Measurements from ENCODE around the gene ATOX1.
"Not testable (repeated sequence)": the region's sequence is repeated elsewhere in the genome, so short reads cannot be mapped to it uniquely, and the experiment has no call there.

- not testable (repeated sequence) for TF ChIP-seq CTCF (CRISPR knock-in tag; IDR thresholded peaks at IDR 0.05); HCFC1 (IDR thresholded peaks at IDR 0.05; ENCODE audit: low read depth, low read length); NR1H2 (CRISPR knock-in tag; IDR thresholded peaks at IDR 0.05; ENCODE audit: borderline replicate concordance, low read depth); SAFB2 (CRISPR knock-in tag; IDR thresholded peaks at IDR 0.05; ENCODE audit: borderline replicate concordance, low read depth); ZNF510 (CRISPR knock-in tag; IDR thresholded peaks at IDR 0.05; ENCODE audit: low read depth)
These were observed 28.8 kb downstream of the ATOX1 start for GRCh38 chr5:151729597-151729996.

Measured in HepG2 (cell line).